ENCODE measurements around the gene KIF3B.

KIF3B gene

GRCh38 chr20:32232326-32232886, 45.0 kb upstream of the KIF3B start:
- H3K27ac ChIP-seq = no peak overlapping the region
- TF ChIP-seq ZFX (IDR thresholded peaks at IDR 0.05) (no peak), CTCF (conservative IDR thresholded peaks at IDR 0.05) (no peak)

- H3K27ac ChIP-seq = no peak overlapping the region
- TF ChIP-seq CTCF (conservative IDR thresholded peaks at IDR 0.05) (no peak), ZFX (IDR thresholded peaks at IDR 0.05) (no peak)
Observed at GRCh38 chr20:32233286-32233685, 44.2 kb upstream of the KIF3B start.

- TF ChIP-seq ZFX (IDR thresholded peaks at IDR 0.05) = no peak
- no peak for TF ChIP-seq CTCF (conservative IDR thresholded peaks at IDR 0.05)
- no peak overlapping the region for H3K27ac ChIP-seq
Observed at GRCh38 chr20:32234135-32234808, 43.2 kb upstream of the KIF3B start.

- TF ChIP-seq CTCF (conservative IDR thresholded peaks at IDR 0.05) (no peak), ZFX (IDR thresholded peaks at IDR 0.05) (no peak; the same call in 1 of the 2 replicates)
- peak overlapping the region; percentile 37 for H3K27ac ChIP-seq
Observed at GRCh38 chr20:32235331-32236047, 42.0 kb upstream of the KIF3B start.

GRCh38 chr20:32236048-32236533, 41.4 kb upstream of the KIF3B start:
- TF ChIP-seq ZFX (IDR thresholded peaks at IDR 0.05) (no peak), CTCF (conservative IDR thresholded peaks at IDR 0.05) (no peak)
- peak overlapping the region; percentile 37 for H3K27ac ChIP-seq

GRCh38 chr20:32236819-32237218, 40.6 kb upstream of the KIF3B start:
- TF ChIP-seq ZFX (IDR thresholded peaks at IDR 0.05) = no peak
- TF ChIP-seq CTCF (conservative IDR thresholded peaks at IDR 0.05) = no peak

GRCh38 chr20:32237419-32237818, 40.0 kb upstream of the KIF3B start:
- no peak for TF ChIP-seq CTCF (conservative IDR thresholded peaks at IDR 0.05)
- no peak for TF ChIP-seq ZFX (IDR thresholded peaks at IDR 0.05)
- no peak overlapping the region for H3K27ac ChIP-seq

More at GRCh38 chr20:32236819-32237218, 40.6 kb upstream of the KIF3B start:
- H3K27ac ChIP-seq = no peak overlapping the region; the same call in 1 of the 2 replicates

All from C4-2B (cell line).